Upper lobe of left lung (tissue), 6 donors: ENCODE measurements around the gene TXNDC2. TPM values are rescaled to one million over a fixed set of nuclear protein-coding genes. Genes with fewer than 3 reads are reported as not detected.

ENCODE experiments used
- ATAC-seq, 2 donors: fragments of 200-7000 bp; cut with Tn5 transposase; one replicate each; pipeline ENCODE4 v1.9.1; 2022; ENCODE audit warnings: mild to moderate bottlenecking in 2 of 2, moderate library complexity in 2 of 2; ENCODE audit not compliant: low FRiP score in 2 of 2
- DNase-seq, 2 donors: peaks; one replicate each; pipeline ENCODE4 v3.0.0-alpha.2; 2019 to 2020
- H3K27ac ChIP-seq, 4 donors: fragments of 200-600 bp; sonication (generic); one replicate each; pipeline ENCODE4 v1.5.1; 2016 to 2019
- H3K27me3 ChIP-seq, 4 donors: fragments of 200-600 bp; sonication (generic); one replicate each; pipeline ENCODE4 v1.5.1; 2017 to 2019
- H3K36me3 ChIP-seq, 4 donors: fragments of 200-600 bp; sonication (generic); one replicate each; pipeline ENCODE4 v1.5.1; 2016 to 2019
- H3K4me1 ChIP-seq, 4 donors: fragments of 200-600 bp; sonication (generic); one replicate each; pipeline ENCODE4 v1.5.1; 2018 to 2019
- H3K4me3 ChIP-seq, 4 donors: fragments of 200-600 bp; sonication (generic); one replicate each; pipeline ENCODE4 v1.5.1; 2017 to 2019; ENCODE audit warnings: mild to moderate bottlenecking in 2 of 4, moderate library complexity in 1 of 4
- H3K9me3 ChIP-seq, 4 donors: fragments of 200-600 bp; sonication (generic); one replicate each; pipeline ENCODE4 v1.5.1; 2018 to 2019
- EP300 ChIP-seq, 4 donors: sonication (generic); formaldehyde crosslinking; IDR thresholded peaks; one replicate each; pipeline ENCODE4 v1.5.1; 2017; ENCODE audit warnings: antibody characterized with exemption in 4 of 4, control low read depth in 2 of 4
- POLR2A ChIP-seq, 4 donors: fragments of 450-650 bp; IDR thresholded peaks; one replicate each; pipeline ENCODE4 v1.5.1; 2016 to 2017; ENCODE audit warnings: antibody characterized with exemption in 4 of 4, mild to moderate bottlenecking in 2 of 4
- POLR2AphosphoS5 ChIP-seq, 2 donors: sonication (generic); formaldehyde crosslinking; IDR thresholded peaks; one replicate each; pipeline ENCODE4 v1.5.1; 2017; ENCODE audit warnings: antibody characterized with exemption in 2 of 2
- WGBS, 2 donors: methylation state at CpG; one replicate each; pipeline ENCODE4 v1.1.5; 2017 to 2018; 5-methylcytosine and 5-hydroxymethylcytosine counted together
- total RNA-seq, 6 donors: library from RNA; depleted of rRNA in 4 of 6; stranded (reverse); fragments of >200 nt in 4 of 6; gene quantifications; one replicate each; pipeline versions ENCODE4 v1.1.0 to v1.2.1, GENCODE V29; 2016 to 2021
- TF ChIP-seq, protein P1 (sequence below), 6 experiments: fragments of 450-650 bp in 4 of 6; fragments of 200-600 bp in 2 of 6; sonication (generic) in 2 of 6; IDR thresholded peaks; one replicate each; pipeline ENCODE4 v1.5.1; 2016 to 2019; ENCODE audit warnings: antibody characterized with exemption in 6 of 6
- donor health status: DM: no; HTN: no; CAD: no; lungs with moderate emphysema.
- donor health status: DM: no; HTN: yes; CAD: no; lungs with severe emphysema.

The TXNDC2 gene
- total RNA-seq, 6 donors from 2014 or later: 0.30 to 0.49 (median 0.33) TPM; not detected in 3

DNA sequence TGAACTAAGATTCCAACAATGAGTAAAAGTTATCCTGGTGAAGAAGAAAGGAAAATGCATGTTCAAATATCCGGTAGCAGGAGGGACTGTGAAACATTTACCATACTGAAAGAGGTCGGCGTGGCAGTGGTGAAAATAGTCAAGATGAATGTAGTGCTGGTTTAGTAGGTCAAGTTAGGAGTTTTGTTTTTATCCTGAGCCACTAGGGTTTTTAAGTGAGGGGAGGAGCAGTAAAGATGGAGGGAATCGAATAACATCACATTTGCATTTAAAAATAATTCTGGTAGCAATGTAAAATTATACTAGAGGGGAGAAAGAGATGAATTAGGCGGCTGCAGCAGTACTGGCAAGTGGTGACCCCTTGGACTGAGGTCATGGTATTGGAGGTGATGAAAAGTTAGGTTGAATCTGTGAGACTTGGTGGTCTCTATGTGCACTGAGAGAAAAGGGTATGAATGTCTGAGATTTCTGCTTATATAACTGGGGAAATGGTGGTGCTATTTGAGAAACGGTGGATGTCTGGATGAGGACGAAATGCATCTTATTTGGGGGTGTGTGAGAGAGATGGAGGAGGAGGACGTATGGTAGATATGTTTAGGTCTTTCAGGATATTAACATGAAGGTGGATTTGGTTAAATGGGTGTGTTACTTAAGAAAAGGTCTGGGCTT, 33.9 kb downstream of the TXNDC2 start:
- Histone ChIP-seq H3K36me3 (no peaks in the 10 kb centered on the region), H3K9me3 (no peaks in the 10 kb centered on the region), H3K27ac (no peak overlapping the region), H3K4me3 (no peak overlapping the region), H3K4me1 (peaks cover 72 to 93% (median 77%) of the 10 kb centered on the region in 4 donors), H3K27me3 (no peaks in the 10 kb centered on the region)
- TF ChIP-seq, protein P1, sequence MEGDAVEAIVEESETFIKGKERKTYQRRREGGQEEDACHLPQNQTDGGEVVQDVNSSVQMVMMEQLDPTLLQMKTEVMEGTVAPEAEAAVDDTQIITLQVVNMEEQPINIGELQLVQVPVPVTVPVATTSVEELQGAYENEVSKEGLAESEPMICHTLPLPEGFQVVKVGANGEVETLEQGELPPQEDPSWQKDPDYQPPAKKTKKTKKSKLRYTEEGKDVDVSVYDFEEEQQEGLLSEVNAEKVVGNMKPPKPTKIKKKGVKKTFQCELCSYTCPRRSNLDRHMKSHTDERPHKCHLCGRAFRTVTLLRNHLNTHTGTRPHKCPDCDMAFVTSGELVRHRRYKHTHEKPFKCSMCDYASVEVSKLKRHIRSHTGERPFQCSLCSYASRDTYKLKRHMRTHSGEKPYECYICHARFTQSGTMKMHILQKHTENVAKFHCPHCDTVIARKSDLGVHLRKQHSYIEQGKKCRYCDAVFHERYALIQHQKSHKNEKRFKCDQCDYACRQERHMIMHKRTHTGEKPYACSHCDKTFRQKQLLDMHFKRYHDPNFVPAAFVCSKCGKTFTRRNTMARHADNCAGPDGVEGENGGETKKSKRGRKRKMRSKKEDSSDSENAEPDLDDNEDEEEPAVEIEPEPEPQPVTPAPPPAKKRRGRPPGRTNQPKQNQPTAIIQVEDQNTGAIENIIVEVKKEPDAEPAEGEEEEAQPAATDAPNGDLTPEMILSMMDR (IDR thresholded peaks at IDR 0.05): no peak
- no peak for TF ChIP-seq POLR2AphosphoS5 (IDR thresholded peaks at IDR 0.05)
- TF ChIP-seq EP300 (IDR thresholded peaks at IDR 0.05): no peak
- TF ChIP-seq POLR2A (IDR thresholded peaks at IDR 0.05): no peak
- no peak for ATAC-seq
- 63 to 70% methylated on average over 8 of the region's 8 CpGs for WGBS, 2 donors
- DNase-seq: no peak

DNA sequence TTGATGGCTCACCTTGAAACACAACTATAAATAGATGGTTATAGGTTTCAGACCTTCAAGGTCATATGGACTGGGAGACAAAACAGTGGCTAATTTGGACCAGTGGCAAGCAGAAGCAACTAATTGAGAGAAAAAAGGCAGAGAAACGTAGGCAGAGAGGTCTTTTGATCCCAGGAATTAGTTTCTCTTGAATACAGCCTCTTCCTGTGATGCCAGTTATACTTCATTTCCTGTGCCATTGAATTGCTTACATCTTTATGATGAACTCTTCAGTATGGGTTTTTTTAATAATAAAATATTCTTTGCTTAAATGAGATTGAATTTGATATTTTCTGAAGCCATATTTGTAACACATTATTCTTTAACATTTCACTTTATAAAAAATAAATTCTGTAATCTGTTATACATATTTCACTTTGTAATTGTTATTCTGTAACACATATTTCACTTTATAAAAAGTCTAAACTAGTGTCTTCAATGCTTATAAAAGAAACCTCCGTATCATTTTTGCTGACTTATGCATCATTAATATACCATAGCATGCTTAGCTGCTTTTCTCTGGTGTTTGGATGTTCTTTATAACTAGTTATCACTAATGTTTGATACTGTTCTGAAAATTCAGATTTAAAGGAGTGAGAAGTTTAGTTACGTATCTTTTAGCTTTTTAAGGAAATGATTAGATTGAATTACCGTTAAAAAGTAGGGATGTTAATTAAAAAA, 37.0 kb downstream of the TXNDC2 start:
- WGBS, 2 donors: 47 to 54% methylated on average over 4 of the region's 4 CpGs
- Histone ChIP-seq H3K27ac (no peak overlapping the region), H3K36me3 (no peaks in the 10 kb centered on the region), H3K27me3 (no peaks in the 10 kb centered on the region), H3K9me3 (no peaks in the 10 kb centered on the region), H3K4me1 (peaks cover 83 to 97% (median 84%) of the 10 kb centered on the region in 4 donors), H3K4me3 (no peak overlapping the region)
- ATAC-seq (no peak), DNase-seq (no peak)
- TF ChIP-seq POLR2A (IDR thresholded peaks at IDR 0.05) (no peak), POLR2AphosphoS5 (IDR thresholded peaks at IDR 0.05) (no peak), EP300 (IDR thresholded peaks at IDR 0.05) (no peak)
- TF ChIP-seq, protein P1 (IDR thresholded peaks at IDR 0.05): no peak

DNA sequence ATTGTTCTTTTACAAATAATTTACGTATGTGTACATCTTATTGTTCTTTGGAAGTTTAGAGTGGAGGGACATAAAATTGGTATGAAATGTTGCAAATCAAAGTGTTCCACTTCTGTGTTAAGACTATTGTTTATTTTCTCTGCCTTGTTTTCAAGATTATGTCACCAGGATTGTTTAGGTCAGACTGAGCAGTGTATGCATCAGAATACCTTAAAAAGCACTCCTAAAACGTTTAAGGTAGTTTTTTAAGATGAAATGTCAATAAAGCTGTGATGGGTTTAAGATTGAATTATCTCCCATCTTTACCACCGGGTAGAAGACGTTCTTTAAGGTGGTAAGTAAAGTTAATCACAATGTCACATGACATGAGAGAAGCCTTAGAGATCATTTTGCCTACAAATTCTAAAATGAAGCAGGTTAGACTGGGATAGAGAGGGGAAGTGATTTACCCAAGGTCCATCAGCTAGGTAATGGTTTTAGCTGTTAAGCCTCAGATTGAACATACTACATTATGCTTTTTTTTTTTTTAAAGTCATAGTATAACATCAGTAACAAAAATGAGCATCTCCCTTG, 38.7 kb downstream of the TXNDC2 start:
- no peak overlapping the region for H3K4me3 ChIP-seq
- H3K27ac ChIP-seq: peak overlapping the region in 1 of 4 donors; percentile 19
- H3K4me1 ChIP-seq: peaks cover 80 to 97% (median 83%) of the 10 kb centered on the region in 4 donors
- H3K9me3 ChIP-seq: no peaks in the 10 kb centered on the region
- ATAC-seq: no peak
- H3K27me3 ChIP-seq: no peaks in the 10 kb centered on the region
- TF ChIP-seq EP300 (IDR thresholded peaks at IDR 0.05) (no peak), POLR2AphosphoS5 (IDR thresholded peaks at IDR 0.05) (no peak), POLR2A (IDR thresholded peaks at IDR 0.05) (no peak)
- TF ChIP-seq, protein P1 (IDR thresholded peaks at IDR 0.05): no peak
- DNase-seq: no peak
- no peaks in the 10 kb centered on the region for H3K36me3 ChIP-seq
- 27 to 45% methylated on average over 4 of the region's 4 CpGs for WGBS, 2 donors

GRCh38 chr18:9925369-9925768, 39.6 kb downstream of the TXNDC2 start:
- DNase-seq (no peak), ATAC-seq (no peak)
- Histone ChIP-seq H3K4me3 (no peak overlapping the region), H3K36me3 (no peaks in the 10 kb centered on the region), H3K27ac (peak overlapping the region in 1 of 4 donors; percentile 5), H3K4me1 (peaks cover 71 to 93% (median 80%) of the 10 kb centered on the region in 4 donors), H3K27me3 (no peaks in the 10 kb centered on the region), H3K9me3 (no peaks in the 10 kb centered on the region)
- WGBS, 2 donors: 58 to 79% methylated on average over 1 of the region's 1 CpG
- TF ChIP-seq, protein P1 (IDR thresholded peaks at IDR 0.05): no peak
- TF ChIP-seq POLR2A (IDR thresholded peaks at IDR 0.05) (no peak), POLR2AphosphoS5 (IDR thresholded peaks at IDR 0.05) (no peak), EP300 (IDR thresholded peaks at IDR 0.05) (no peak)
